ENCODE results near the gene APMAP. TPM values are rescaled to one million over a fixed set of nuclear protein-coding genes. Genes with fewer than 3 reads are reported as not detected.

APMAP gene
- total RNA-seq, 1 experiment from 2014 or later = 75.3 TPM

DNA sequence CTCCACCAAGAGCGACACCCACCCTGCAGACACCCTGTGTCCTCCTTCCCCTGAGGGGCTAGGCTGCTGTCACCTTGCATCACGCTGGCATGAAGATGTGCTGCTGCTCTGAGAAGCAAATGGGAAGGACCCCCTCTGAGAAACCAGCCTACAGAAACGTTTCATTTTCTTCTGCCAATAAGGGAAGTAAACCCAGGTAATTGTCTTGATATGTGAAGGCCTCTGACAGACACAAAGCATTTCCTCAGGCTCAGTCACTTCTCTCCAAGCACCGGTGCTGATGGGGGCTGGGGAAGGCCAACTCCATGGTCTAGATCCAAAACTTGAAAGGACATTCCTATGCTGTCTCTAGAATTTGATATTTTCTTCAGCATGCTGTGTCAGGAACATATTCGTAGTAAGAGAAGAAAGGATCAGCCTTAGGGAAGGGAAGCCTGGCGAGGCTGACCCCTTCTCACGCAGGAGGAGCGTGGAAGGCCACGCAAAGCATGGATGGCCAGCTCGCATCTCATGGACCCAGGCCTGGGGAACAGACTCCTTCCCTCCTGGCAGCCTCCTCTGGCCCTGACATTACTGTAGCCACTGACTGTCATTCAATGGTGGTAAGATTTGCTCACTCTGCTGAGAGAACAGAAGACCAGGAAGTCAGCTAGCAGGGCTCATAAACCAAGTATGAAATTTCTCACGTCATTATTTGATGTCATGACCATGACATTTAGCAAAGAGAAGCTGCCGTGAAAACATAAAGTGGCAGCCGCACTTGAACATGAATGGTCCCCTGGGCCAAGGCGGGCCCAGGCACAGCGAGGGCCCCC, 44.9 kb upstream of the APMAP start:
- CTCF ChIA-PET = interaction anchor here (0.5 to 2.7 kb wide), 7 partner anchors 19 to 210 kb away, joined by 3 to 22 read pairs (median 4); no protein-coding TSS in a partner anchor
- peaks cover 7% of the 10 kb centered on the region for H3K36me3 Mint-ChIP-seq (ENCODE audit: insufficient read depth, unreplicated experiment)
- H3K9me3 Mint-ChIP-seq (ENCODE audit: unreplicated experiment) = no peaks in the 10 kb centered on the region
- H3K27me3 Mint-ChIP-seq (ENCODE audit: insufficient read depth, unreplicated experiment) = no peaks in the 10 kb centered on the region
- TF ChIP-seq, protein P1, sequence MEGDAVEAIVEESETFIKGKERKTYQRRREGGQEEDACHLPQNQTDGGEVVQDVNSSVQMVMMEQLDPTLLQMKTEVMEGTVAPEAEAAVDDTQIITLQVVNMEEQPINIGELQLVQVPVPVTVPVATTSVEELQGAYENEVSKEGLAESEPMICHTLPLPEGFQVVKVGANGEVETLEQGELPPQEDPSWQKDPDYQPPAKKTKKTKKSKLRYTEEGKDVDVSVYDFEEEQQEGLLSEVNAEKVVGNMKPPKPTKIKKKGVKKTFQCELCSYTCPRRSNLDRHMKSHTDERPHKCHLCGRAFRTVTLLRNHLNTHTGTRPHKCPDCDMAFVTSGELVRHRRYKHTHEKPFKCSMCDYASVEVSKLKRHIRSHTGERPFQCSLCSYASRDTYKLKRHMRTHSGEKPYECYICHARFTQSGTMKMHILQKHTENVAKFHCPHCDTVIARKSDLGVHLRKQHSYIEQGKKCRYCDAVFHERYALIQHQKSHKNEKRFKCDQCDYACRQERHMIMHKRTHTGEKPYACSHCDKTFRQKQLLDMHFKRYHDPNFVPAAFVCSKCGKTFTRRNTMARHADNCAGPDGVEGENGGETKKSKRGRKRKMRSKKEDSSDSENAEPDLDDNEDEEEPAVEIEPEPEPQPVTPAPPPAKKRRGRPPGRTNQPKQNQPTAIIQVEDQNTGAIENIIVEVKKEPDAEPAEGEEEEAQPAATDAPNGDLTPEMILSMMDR (IDR thresholded peaks at IDR 0.05; ENCODE audit: unreplicated experiment) = no peak
- BruUV-seq (replicated peaks) = no TSS peak
- DNase-seq (ENCODE audit: unreplicated experiment) = no peak
- intact Hi-C loops (cut with micrococcal nuclease) = no loop called here
- no peak overlapping the region for H3K4me3 Mint-ChIP-seq (ENCODE audit: unreplicated experiment)
- no peak overlapping the region for H3K27ac Mint-ChIP-seq (ENCODE audit: low read depth, unreplicated experiment)
- peaks cover 20% of the 10 kb centered on the region for H3K4me1 Mint-ChIP-seq (ENCODE audit: insufficient read depth, unreplicated experiment)
- POLR2A ChIA-PET = interaction anchor here (0.7 to 1.5 kb wide), 4 partner anchors 19 to 141 kb away, joined by 3 to 6 read pairs (median 4); no protein-coding TSS in a partner anchor

DNA sequence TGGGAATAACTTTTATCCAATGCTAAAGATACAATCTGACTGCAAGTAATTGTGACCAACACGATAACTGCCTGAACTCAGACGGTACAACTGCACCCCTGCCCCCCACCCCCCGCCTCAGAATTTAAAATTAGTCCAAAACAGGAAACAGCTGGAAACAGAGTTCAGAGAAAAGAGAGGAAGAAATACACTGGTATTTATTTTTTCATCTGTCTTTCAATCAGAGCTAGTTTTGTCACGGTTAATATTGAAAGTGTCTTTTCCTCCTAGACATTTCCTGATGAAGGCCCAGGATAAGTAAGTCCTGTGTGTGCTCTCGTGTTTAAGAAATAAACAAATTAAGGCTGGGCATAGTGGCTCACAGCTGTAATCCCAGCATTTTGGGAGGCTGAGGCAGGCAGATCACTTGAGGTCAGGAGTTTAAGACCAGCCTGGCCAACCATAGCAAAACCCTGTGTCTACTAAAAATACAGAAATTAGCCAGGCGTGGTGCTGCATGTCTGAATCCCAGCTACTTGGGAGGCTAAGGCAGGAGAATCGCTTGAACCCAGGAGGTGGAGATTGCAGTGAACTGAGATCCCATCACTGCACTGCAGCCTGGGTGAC, 43.9 kb upstream of the APMAP start:
- Mint-ChIP-seq H3K27me3 (ENCODE audit: insufficient read depth, unreplicated experiment) (no peaks in the 10 kb centered on the region), H3K9me3 (ENCODE audit: unreplicated experiment) (no peaks in the 10 kb centered on the region), H3K4me1 (ENCODE audit: insufficient read depth, unreplicated experiment) (peaks cover 22% of the 10 kb centered on the region), H3K36me3 (ENCODE audit: insufficient read depth, unreplicated experiment) (peaks cover 7% of the 10 kb centered on the region), H3K27ac (ENCODE audit: low read depth, unreplicated experiment) (no peak overlapping the region), H3K4me3 (ENCODE audit: unreplicated experiment) (no peak overlapping the region)
- CTCF ChIA-PET = interaction anchor here (0.6 to 1.5 kb wide), 5 partner anchors 13 to 1247 kb away, joined by 3 to 4 read pairs (median 3); no protein-coding TSS in a partner anchor
- TF ChIP-seq, protein P1 (IDR thresholded peaks at IDR 0.05; ENCODE audit: unreplicated experiment) = no peak
- intact Hi-C loops (cut with micrococcal nuclease) = no loop called here
- BruUV-seq (replicated peaks) = no TSS peak
- DNase-seq (ENCODE audit: unreplicated experiment) = no peak
- POLR2A ChIA-PET = interaction anchor here (0.7 to 1.5 kb wide), 5 partner anchors 18 to 142 kb away, joined by 3 to 6 read pairs (median 4); no protein-coding TSS in a partner anchor

DNA sequence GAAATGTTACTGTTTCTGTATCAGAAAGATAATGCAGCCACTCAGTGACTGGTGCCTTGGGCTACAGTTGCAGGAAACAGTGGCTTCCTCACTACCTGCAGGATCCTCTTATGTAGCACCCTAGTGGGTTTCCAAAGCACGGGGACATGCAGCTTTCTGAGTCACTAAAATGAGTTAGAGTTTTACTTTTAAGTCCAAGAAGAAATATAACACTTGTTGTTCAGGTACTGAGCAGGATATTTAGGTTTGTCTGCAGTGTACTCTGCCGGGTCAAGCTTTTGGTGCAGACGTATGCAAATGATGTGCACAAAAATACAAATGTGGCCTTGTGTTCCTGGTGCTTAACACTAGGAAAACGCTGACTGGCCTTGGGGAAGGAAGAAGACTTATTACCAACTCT, 43.4 kb upstream of the APMAP start:
- TF ChIP-seq, protein P1 (IDR thresholded peaks at IDR 0.05; ENCODE audit: unreplicated experiment) = no peak
- Mint-ChIP-seq H3K27ac (ENCODE audit: low read depth, unreplicated experiment) (no peak overlapping the region), H3K4me1 (ENCODE audit: insufficient read depth, unreplicated experiment) (peaks cover 28% of the 10 kb centered on the region), H3K36me3 (ENCODE audit: insufficient read depth, unreplicated experiment) (peaks cover 7% of the 10 kb centered on the region), H3K4me3 (ENCODE audit: unreplicated experiment) (no peak overlapping the region), H3K27me3 (ENCODE audit: insufficient read depth, unreplicated experiment) (no peaks in the 10 kb centered on the region), H3K9me3 (ENCODE audit: unreplicated experiment) (no peaks in the 10 kb centered on the region)
- DNase-seq (ENCODE audit: unreplicated experiment) = no peak
- intact Hi-C loops (cut with micrococcal nuclease) = no loop called here
- BruUV-seq (replicated peaks) = no TSS peak
- POLR2A ChIA-PET = interaction anchor here (0.9 to 5.5 kb wide), 3 partner anchors 15 to 43 kb away, joined by 3 to 42 read pairs (median 3); no protein-coding TSS in a partner anchor
- CTCF ChIA-PET = interaction anchor here (0.6 to 4.0 kb wide), 3 partner anchors 13 to 1247 kb away, joined by 3 to 30 read pairs (median 4); no protein-coding TSS in a partner anchor

DNA sequence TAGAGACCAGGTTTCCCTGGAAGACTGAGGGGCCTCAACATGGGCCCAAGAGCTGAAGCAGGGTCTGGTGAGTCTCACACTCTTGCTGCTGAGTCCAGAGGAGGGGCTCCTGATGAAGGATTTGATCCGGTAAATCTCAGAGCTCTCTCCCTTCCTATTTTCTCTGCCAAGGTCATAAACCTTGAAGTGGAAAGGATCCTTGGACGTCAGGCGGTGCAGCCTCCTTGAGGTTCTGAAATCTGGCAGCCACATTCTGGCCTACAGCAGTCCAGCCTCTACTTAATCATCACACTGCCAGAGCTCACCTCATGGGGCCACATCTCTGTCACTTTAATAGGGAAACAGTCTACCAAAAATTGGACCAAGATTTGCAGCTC, 41.4 kb upstream of the APMAP start:
- H3K4me1 Mint-ChIP-seq (ENCODE audit: insufficient read depth, unreplicated experiment) = peaks cover 21% of the 10 kb centered on the region
- no TSS peak for BruUV-seq (replicated peaks)
- H3K4me3 Mint-ChIP-seq (ENCODE audit: unreplicated experiment) = no peak overlapping the region
- no peaks in the 10 kb centered on the region for H3K9me3 Mint-ChIP-seq (ENCODE audit: unreplicated experiment)
- no peaks in the 10 kb centered on the region for H3K27me3 Mint-ChIP-seq (ENCODE audit: insufficient read depth, unreplicated experiment)
- TF ChIP-seq, protein P1 (IDR thresholded peaks at IDR 0.05; ENCODE audit: unreplicated experiment) = no peak
- ChIA-PET CTCF (interaction anchor here (0.7 to 4.9 kb wide), 11 partner anchors 11 to 365 kb away, joined by 3 to 43 read pairs (median 4); no protein-coding TSS in a partner anchor), POLR2A (interaction anchor here (1.0 to 5.5 kb wide), 3 partner anchors 13 to 145 kb away, joined by 3 to 42 read pairs (median 3); no protein-coding TSS in a partner anchor)
- intact Hi-C loops (cut with micrococcal nuclease) = no loop called here
- H3K27ac Mint-ChIP-seq (ENCODE audit: low read depth, unreplicated experiment) = peak overlapping the region; percentile 84
- H3K36me3 Mint-ChIP-seq (ENCODE audit: insufficient read depth, unreplicated experiment) = no peaks in the 10 kb centered on the region
- no peak for DNase-seq (ENCODE audit: unreplicated experiment)

Measured in MCF 10A (cell line).